Measurements from ENCODE around the gene C11orf65. TPM values are rescaled to one million over a fixed set of nuclear protein-coding genes. Genes with fewer than 3 reads are reported as not detected.

Gene C11orf65
- total RNA-seq, 1 experiment from 2014 or later: 1.3 TPM

DNA sequence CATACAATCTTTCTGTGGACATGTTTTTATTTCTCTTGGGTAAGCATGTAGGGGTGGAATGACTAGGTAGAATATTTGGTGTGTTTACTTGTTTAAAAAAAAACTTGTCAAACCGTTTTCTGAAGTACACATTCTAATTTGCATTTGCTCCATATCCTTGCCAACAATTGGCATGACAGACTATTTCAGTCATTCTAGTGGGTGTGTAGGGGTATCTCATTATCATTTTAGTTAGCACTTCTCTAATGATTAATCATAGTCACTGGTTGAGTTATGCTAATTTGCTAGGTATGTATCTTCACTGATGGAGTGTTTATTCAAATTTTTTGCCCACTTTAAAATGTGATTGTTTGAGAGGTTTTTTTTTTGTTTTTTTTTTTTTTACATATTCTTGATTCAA, 64.3 kb downstream of the C11orf65 start:
- no peak for ATAC-seq
- H4K20me1 ChIP-seq (ENCODE audit: insufficient read depth): no peaks in the 10 kb centered on the region
- H3K27ac ChIP-seq (ENCODE audit: low read depth, low read length): no peak overlapping the region
- no peaks in the 10 kb centered on the region for H3K79me2 ChIP-seq (ENCODE audit: insufficient read depth, low read length)
- ChIA-PET RAD21 (ENCODE audit: low non-redundant PET in 1 of 2, low total read pairs in 2 of 2, uncharacterized antibody in 2 of 2, unreplicated experiment in 2 of 2) (no interaction called here), CTCF (no interaction called here), POLR2A (no interaction called here)
- intact Hi-C loops (cut with micrococcal nuclease): no loop called here
- H3K4me1 ChIP-seq (ENCODE audit: control insufficient read depth in 1 of 2, insufficient read depth in 2 of 2, low read length in 2 of 2): no peaks in the 10 kb centered on the region
- no peak overlapping the region for H3K9ac ChIP-seq (ENCODE audit: low read length)
- H3K4me3 ChIP-seq (replicated peaks in 1 of 2; ENCODE audit: low read depth in 1 of 2, low read length in 2 of 2): no peak overlapping the region
- H3K36me3 ChIP-seq (ENCODE audit: control insufficient read depth in 1 of 2, insufficient read depth in 2 of 2, low read length in 2 of 2): no peaks in the 10 kb centered on the region
- no peaks in the 10 kb centered on the region for H3K9me2 ChIP-seq (ENCODE audit: insufficient read depth)
- no TSS peak for BruUV-seq (replicated peaks)
- no peaks in the 10 kb centered on the region for H3K27me3 ChIP-seq (ENCODE audit: insufficient read depth, low read length)
- no peak overlapping the region for H2AFZ ChIP-seq (ENCODE audit: low read depth, low read length, poor library complexity, severe bottlenecking)
- no peak for DNase-seq (ENCODE audit: low read depth, low spot score)
- TF ChIP-seq EGR1 (IDR thresholded peaks at IDR 0.05; ENCODE audit: low read depth) (no peak), POLR2AphosphoS5 (IDR thresholded peaks at IDR 0.05; ENCODE audit: low read depth, low read length) (no peak), FOSL1 (IDR thresholded peaks at IDR 0.05; ENCODE audit: low read depth) (no peak), EZH2 (IDR thresholded peaks at IDR 0.05) (no peak), EZH2phosphoT487 (IDR thresholded peaks at IDR 0.05; ENCODE audit: borderline replicate concordance) (no peak), JUND (IDR thresholded peaks at IDR 0.05) (no peak), RAD21 (IDR thresholded peaks at IDR 0.05; ENCODE audit: low read depth) (no peak), POLR2A (IDR thresholded peaks at IDR 0.05; ENCODE audit: borderline replicate concordance, extremely low read depth, insufficient read depth, insufficient read length) (no peak), YY1 (IDR thresholded peaks at IDR 0.05; ENCODE audit: extremely low read depth, insufficient replicate concordance, low read depth, low read length) (no peak), ZNF274 (IDR thresholded peaks at IDR 0.05; ENCODE audit: low read depth, low read length) (no peak), TCF7L2 (IDR thresholded peaks at IDR 0.05; ENCODE audit: borderline replicate concordance, extremely low read depth, insufficient read depth, insufficient read length) (no peak), SRF (IDR thresholded peaks at IDR 0.05; ENCODE audit: low read depth) (no peak), ELF1 (IDR thresholded peaks at IDR 0.05; ENCODE audit: borderline replicate concordance, low read depth) (no peak), CBX3 (IDR thresholded peaks at IDR 0.05; ENCODE audit: low read depth) (no peak)
- TF ChIP-seq, protein P1, sequence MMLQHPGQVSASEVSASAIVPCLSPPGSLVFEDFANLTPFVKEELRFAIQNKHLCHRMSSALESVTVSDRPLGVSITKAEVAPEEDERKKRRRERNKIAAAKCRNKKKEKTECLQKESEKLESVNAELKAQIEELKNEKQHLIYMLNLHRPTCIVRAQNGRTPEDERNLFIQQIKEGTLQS (IDR thresholded peaks at IDR 0.05): no peak
- no peaks in the 10 kb centered on the region for H3K9me3 ChIP-seq (ENCODE audit: control insufficient read depth in 1 of 2, insufficient read depth in 1 of 2, low read depth in 1 of 2, low read length in 2 of 2)
- no peak overlapping the region for H3K4me2 ChIP-seq (ENCODE audit: low read length)

All from HCT116 (cell line).